Uterus (tissue), 2 donors: Measurements from ENCODE around the gene SLC9A7.

ENCODE experiments used
- POLR2A ChIP-seq, 2 donors: fragments of 450-650 bp; IDR thresholded peaks; one replicate each; pipeline ENCODE4 v1.6.1; 2016; ENCODE audit warnings: antibody characterized with exemption in 2 of 2, mild to moderate bottlenecking in 1 of 2, moderate library complexity in 1 of 2
- TF ChIP-seq, protein P1 (sequence below), 4 experiments: fragments of 200-600 bp in 2 of 4; fragments of 450-650 bp in 2 of 4; sonication (generic) in 2 of 4; IDR thresholded peaks; one replicate each; pipeline ENCODE4 v1.5.1; 2016 to 2019; ENCODE audit warnings: antibody characterized with exemption in 4 of 4, mild to moderate bottlenecking in 2 of 4, moderate library complexity in 1 of 4

DNA sequence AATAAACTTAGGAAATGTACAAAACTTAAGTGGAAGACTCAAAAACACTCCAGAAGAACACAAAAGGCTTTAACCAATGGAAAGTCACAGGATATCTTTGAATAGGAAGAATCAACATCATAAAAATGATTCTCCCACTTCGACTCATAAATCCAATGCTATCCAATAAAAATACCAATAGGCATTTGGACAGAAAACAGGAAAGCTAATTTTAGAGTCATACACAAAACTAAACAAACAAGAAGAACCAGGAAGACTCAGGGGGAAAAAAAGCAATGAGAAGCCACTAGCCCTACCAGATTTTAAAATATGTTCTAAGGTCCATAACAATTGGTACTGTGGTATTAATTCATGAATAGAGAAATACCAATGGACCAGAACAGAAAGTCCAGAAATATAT is 28.2 kb downstream of the SLC9A7 start:
- TF ChIP-seq, protein P1, sequence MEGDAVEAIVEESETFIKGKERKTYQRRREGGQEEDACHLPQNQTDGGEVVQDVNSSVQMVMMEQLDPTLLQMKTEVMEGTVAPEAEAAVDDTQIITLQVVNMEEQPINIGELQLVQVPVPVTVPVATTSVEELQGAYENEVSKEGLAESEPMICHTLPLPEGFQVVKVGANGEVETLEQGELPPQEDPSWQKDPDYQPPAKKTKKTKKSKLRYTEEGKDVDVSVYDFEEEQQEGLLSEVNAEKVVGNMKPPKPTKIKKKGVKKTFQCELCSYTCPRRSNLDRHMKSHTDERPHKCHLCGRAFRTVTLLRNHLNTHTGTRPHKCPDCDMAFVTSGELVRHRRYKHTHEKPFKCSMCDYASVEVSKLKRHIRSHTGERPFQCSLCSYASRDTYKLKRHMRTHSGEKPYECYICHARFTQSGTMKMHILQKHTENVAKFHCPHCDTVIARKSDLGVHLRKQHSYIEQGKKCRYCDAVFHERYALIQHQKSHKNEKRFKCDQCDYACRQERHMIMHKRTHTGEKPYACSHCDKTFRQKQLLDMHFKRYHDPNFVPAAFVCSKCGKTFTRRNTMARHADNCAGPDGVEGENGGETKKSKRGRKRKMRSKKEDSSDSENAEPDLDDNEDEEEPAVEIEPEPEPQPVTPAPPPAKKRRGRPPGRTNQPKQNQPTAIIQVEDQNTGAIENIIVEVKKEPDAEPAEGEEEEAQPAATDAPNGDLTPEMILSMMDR (IDR thresholded peaks at IDR 0.05) = no peak
- no peak for TF ChIP-seq POLR2A (IDR thresholded peaks at IDR 0.05)
